GM21737 (cell line): ENCODE measurements around the gene EXOC3L4.

Experiments used
- ATAC-seq: cut with Tn5 transposase; IDR thresholded peaks from one replicate; pipeline ENCODE4 v1.9.1; 2021; ENCODE audit warnings: mild to moderate bottlenecking, moderate library complexity; ENCODE audit not compliant: unreplicated experiment

EXOC3L4 gene

DNA sequence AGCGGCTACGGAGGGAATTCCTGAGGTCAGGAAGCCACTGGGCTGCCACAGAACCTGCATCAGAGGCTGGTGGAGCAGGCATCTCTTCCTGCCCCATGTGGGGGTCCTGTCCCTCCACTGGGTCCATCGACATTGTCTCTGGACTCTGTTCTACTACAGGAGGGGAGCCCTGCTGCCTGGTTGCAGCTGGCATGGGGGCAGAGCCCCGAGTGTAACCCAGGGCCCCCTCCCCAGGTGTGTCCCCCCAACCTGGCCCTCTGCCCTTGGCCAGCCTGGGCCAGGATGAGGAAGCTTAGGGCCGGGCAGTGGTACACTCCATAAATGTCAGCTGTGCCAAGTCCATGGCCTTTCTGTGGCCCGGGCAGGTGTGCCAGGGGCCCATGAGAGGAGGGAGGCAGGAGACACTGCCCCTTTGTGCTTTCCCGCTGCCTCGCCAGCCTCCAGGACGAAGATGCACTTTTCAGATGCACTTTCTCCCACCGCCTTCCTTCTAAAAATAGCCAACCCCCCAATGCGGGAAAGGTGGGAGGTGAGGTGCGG lies 4.0 kb upstream of the EXOC3L4 start:
- no peak for ATAC-seq

DNA sequence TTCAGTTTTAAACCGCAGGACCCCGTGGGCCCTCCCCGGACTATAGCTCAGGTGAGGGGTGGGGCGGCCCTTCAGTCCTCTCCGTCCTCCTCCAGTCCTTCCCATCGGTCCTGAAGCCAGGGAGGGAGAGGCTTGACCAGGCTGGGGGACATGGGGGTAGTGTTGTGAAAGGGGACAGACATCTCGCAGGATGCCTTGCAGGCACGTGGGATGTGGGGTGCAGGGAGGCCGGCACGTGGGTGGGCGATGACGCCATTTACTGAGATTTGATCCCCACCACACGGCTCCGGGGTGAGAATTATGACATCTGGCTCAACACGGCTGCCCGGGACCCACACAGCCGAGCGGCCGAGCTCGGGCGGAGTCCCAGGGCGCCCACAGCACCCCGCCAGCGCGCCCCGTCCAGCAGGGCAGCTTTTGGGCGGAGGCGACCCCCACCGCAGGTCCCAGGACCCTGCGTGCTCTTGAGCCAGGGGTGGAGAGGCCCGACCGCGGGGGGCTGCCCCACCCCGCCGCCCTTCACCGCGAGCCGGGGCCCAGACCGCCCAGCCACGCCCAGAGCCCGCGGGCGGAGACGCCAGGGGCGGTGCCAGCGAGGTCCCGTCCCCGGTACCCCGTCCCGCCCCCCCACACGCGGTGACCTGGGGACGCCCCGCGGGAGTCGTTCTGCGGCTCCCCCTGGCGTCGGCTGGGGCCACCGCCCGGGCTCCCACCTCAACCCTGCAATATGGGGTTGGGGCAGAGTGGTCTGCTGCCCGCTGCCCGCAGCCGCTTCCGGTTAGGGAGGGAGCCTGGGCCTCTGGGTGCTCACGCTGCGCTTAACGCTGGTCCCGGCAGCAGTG lies 3.3 kb upstream of the EXOC3L4 start:
- ATAC-seq = no peak

DNA sequence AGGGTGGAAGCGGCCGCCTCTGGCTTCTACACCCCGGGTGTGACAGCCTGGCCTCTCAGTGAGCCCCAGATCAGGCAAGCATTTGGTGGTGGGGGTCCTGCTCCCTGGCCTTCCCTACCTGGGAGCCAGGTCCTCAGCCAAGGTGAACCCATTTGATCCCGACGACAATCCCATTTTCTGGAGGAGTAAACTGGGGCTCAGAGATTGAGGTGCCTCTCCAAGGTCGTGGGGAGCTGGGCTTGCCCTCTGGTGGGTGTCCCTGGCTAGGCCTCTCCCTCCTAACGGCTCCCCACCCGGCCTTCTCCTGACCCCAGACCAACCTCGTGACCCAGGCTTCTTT lies 2.7 kb upstream of the EXOC3L4 start:
- no peak for ATAC-seq

- no peak for ATAC-seq
Measured at GRCh38 chr14:103093856-103094405, 594 bp upstream of the EXOC3L4 start.

DNA sequence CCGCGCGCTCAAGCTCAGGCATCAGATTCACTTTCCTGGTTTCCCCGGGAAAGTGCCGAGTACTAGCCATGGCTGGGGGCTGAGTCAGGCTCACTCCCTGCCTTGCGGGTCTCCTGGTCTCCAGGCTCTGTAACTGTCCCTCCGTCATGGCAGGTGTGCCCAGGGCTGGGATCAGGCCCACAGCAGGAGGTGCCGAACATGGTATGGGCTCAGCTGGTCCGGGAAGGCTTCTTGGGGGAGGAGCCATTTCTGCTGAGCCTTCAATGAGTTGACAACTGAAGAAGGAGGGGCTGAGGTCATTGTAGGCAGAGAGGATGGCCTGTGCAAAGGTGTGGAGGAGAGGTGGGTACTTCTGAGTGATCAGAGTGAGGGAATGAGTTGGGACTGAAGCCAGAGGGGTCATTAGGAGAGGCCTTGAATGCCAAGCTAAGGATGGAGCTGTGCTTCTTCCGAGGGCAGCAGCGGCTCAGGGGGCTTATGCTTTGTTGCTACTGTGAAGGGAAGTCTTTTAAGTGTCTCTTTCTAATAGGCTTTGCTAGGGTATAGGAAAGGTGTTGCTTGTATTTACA lies 769 bp downstream of the EXOC3L4 start:
- ATAC-seq = no peak

DNA sequence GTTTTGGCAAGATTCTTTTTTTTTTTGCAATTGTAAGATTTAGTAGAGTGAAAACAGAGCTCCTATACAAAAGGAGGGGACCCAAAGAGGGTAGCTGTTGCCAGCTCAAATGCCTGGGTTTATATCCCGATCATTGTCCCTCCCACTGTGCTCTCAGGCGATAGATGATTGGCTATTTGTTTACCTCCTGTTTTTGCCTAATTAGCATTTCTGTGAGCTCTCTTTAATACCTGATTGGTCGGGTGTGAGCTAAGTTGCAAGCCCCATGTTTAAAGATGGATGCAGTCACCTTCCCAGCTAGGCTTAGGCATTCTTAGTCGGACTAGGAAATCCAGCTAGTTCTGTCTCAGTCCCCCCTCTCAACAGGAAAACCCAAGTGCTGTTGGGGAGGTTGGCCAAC lies 1.9 kb downstream of the EXOC3L4 start:
- ATAC-seq = no peak

DNA sequence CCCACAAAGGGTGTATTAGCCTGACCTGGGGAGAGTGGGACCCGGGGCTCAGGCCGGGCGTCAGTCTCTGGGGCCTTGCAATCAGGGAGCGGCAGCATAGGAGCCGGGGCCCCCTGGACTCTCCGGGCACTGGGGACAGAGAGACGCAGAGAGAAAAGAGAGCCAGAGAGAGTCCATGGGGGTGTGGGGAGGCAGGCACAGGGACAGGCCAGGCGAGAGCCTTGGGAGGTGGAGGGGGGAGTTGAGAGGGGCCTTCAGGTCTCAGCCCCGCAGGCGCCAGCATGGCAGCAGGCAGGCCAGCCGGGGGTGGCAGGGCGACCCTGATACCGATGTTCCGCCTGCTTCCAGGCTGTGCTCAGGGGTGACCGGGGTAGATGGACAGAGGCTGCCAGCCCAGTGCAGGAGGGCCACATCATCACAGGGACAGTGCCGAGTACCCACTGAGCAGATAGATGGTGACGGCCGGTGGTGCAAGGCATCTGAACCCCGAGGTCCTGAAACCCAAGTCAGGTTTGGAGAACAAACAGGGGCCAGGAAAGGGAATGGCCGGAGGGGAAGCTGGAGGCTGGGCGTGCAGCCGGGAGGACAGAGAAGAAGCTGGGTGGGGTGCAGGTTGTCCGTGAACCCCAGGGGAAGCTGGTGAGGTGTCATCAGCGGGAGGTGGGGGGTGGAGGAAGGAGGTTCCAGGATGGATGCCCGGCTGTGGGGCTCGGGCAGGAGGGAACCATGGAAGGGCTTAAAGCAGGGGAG lies 2.9 kb downstream of the EXOC3L4 start:
- no peak for ATAC-seq

- ATAC-seq = no peak
Measured at GRCh38 chr14:103097994-103098957, 3.8 kb downstream of the EXOC3L4 start.

DNA sequence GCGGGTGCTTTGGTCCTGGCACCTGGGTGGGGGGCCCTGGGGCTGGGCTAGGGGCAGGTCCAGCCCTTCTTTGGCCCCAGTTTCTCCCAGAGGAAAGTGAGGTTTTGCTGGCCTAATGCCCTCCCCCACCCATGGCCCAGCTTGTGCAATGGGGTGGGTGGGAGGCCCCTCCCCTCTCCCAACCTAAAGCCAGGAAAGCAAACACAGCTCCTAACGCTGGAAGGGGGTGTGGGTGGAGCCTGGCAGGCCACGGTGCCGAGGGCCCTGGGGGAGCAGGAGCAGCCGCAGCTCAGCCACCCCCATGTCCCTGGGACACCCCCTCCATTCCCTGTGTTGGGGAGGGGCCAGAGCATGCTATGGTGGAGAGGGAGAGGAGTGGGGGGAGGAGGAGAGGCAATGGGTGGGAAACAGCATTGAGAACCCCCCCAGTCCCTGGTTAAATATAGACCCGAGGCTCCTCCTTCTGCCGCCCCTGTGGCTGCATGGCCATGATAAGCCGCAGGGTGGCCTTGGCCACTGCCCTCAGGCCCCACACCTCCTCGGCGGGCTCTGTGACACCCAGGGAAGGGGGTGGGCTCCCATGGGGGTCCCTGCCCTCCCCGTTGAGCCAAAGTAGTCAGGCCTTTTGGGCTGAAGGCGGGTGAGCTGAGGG lies 4.7 kb downstream of the EXOC3L4 start:
- no peak for ATAC-seq

- ATAC-seq = no peak
Measured at GRCh38 chr14:103099733-103100280, 5.3 kb downstream of the EXOC3L4 start.

- ATAC-seq = no peak
Measured at GRCh38 chr14:103100281-103101121, 6.0 kb downstream of the EXOC3L4 start.

DNA sequence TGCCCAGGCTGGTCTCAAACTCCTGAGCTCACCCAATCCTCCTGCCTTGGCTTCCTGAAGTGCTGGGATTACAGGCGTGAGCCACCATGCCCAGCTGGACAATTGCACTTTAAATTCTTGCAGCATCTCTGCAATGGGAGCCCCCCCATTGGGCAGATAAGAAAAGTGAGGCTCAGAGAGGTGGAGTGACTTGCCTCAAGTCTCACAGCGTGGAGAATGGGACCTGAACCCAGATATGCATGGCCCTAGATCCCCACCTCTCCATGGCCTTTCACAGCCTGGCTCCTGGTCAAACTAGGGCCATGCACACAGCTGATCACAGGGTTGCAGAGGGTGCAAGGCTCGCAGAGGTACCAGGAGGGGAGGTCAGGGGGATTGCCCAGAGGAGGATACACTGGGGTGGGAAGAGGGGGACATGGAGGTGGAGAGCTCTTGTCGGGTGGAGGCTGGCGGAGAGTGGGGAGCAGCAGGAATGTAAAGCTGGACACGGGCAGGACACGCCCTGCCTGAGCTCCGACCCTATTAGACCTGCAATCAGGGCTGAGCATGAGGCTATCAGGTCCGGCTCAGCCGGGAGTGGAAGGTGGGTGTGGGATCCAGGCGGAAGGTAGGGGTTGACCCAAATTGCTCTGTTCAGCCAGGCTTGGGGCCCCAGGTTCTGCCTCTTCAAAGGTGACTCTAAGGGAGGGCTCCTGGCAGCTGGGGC lies 6.9 kb downstream of the EXOC3L4 start:
- ATAC-seq = no peak

DNA sequence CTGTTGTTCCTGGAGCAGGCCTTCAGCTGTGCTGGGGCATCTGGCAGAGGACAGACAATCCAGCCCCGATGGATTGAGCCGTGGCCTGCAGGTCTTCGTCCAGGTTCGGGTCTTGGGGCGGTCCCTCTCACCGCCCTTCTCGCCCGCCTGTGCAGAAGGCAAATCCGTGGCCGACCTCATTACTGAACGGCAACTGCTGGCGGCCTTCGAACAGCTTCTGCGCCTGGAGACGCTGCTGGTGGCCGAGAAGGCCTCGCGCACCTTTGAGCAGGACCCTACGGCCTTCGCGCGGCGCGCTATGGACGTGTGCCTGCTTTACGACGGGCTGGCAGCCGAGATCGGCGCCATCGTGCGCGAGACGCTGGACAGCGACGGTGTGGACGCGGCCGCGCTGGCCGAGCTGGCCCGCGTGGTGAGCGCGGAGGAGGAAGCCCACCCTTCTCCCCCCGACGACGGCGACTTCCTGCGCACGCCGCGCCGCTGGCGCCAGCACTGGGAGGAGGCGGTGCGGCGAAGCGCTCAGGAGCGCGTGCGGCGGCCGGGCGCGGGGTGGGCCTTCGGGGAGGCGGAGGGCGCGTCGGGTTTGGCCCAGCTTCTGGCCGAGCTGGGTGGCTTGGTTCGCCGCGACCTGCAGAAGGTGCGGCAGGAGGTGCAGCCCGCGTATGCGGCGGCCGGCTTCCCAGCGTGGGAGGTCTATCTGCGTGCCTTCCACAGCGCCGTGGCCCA lies 7.6 kb downstream of the EXOC3L4 start:
- no peak for ATAC-seq

DNA sequence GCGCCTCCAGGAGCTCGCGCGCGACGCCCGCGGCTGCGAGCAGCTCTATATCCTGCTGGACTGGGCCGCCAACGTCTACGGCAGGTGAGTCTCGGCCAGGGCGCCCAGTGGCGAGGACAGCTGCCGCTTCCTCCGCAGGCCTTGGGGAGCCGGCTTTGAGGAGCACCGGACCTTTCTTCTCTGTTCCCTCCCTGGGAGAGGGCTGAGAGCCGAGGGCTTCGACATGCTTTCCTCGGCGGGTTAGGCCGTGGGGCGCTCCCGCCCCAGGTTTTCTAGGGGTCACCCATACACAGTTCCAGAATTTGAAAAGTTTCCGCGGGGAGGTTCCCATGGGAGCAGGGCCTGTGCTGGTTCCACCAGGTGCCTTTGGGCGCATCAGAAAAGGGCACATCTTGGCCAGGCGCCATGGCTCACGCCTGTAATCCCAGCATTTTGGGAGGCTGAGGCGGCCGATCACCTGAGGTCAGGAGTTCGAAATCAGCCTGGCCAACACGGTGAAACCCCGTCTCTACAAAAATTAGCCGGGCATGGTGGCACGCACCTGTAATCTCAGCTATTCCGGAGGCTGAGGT lies 8.2 kb downstream of the EXOC3L4 start:
- ATAC-seq = no peak

DNA sequence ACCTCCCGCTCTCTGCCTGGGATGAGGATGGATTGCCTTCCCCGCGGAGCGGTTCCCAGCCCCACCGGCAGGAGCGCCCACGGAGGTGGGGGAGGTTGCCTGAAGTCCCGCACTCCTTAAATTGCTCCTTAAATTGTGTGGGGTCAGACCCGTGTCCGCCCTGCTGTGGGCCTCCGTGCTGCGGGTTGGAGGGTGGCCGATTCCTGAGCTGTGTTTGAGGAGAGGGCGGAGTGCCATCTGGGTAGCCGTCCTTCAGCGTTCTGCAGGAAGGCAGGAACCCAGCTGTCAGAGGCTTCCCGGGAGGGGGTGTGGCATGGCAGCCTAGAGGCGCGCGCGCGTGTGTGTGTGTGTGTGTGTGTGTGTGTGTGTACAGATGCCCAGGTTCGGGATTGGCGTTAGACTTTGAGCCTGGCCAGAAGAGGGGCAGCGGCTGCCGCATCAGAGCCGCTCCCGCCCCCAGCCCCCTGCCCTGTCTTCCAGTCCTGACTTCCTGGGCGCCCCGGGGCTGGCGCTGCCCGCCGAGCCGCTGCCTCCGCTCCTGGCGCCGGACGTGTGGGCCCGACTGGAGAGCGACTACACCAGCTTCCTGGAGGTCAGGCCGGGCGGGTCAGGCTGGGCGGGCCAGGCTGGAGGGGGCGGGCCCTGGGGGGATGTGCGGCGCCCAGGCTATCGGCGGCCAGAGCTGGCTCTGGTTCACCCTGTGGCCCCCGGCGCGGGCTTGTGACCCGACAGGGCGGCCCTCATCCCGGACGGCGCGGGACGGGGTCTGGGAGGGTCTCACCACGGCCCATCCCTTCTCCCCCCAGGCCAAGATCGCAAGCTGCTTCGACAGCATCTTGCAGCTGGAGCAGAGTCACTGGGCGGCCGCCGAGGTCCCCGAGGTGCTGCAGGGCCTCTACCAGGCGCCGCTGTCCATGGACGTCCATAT lies 9.2 kb downstream of the EXOC3L4 start:
- ATAC-seq = no peak

- no peak for ATAC-seq
Measured at GRCh38 chr14:103104389-103104653, 9.8 kb downstream of the EXOC3L4 start.
